HEK293 (cell line): ENCODE results near the gene ENSA.

ENCODE experiments used
- HOXD13 ChIP-seq: sonication (generic); formaldehyde crosslinking; IDR thresholded peaks from 2 replicates; pipeline ENCODE4 v1.8.0; 2022; ENCODE audit warnings: missing genetic modification reagents, borderline replicate concordance
- IKZF3 ChIP-seq: fragments of 450-650 bp; IDR thresholded peaks from 2 replicates; pipeline ENCODE4 v1.5.0; 2018; ENCODE audit warnings: missing biosample characterization, mild to moderate bottlenecking, missing genetic modification characterization, moderate library complexity
- KLF16 ChIP-seq: fragments of 450-650 bp; formaldehyde crosslinking; IDR thresholded peaks from 2 replicates; pipeline ENCODE4 v1.5.1; 2017; ENCODE audit warnings: missing biosample characterization, missing genetic modification characterization
- MEIS1 ChIP-seq: sonication (generic); formaldehyde crosslinking; IDR thresholded peaks from 2 replicates; pipeline ENCODE4 v1.8.1; 2022; ENCODE audit warnings: missing genetic modification reagents, mild to moderate bottlenecking, borderline replicate concordance
- PRDM1 ChIP-seq: fragments of 450-650 bp; formaldehyde crosslinking; IDR thresholded peaks from 2 replicates; pipeline ENCODE4; 2016; ENCODE audit warnings: missing biosample characterization, missing genetic modification characterization
- SALL2 ChIP-seq: fragments of 450-650 bp; formaldehyde crosslinking; IDR thresholded peaks from 2 replicates; pipeline ENCODE4 v1.5.0; 2017; ENCODE audit warnings: missing biosample characterization, mild to moderate bottlenecking, missing genetic modification characterization, borderline replicate concordance
- SCRT2 ChIP-seq: fragments of 450-650 bp; formaldehyde crosslinking; IDR thresholded peaks from 2 replicates; pipeline ENCODE4 v1.5.1; 2016; ENCODE audit warnings: missing biosample characterization, missing genetic modification characterization
- SP3 ChIP-seq: fragments of 450-650 bp; formaldehyde crosslinking; IDR thresholded peaks from 2 replicates; pipeline ENCODE4 v1.5.1; 2016; ENCODE audit warnings: missing biosample characterization, missing genetic modification characterization
- SP7 ChIP-seq: fragments of 450-650 bp; formaldehyde crosslinking; IDR thresholded peaks from 2 replicates; pipeline ENCODE4 v1.5.1; 2016; ENCODE audit warnings: missing biosample characterization, missing genetic modification characterization
- ZBTB17 ChIP-seq: fragments of 450-650 bp; formaldehyde crosslinking; IDR thresholded peaks from 2 replicates; pipeline ENCODE4 v1.5.1; 2016; ENCODE audit warnings: missing biosample characterization, missing genetic modification characterization
- ZNF211 ChIP-seq: fragments of 450-650 bp; formaldehyde crosslinking; IDR thresholded peaks from 2 replicates; pipeline ENCODE4 v1.5.1; 2016; ENCODE audit warnings: low read depth, missing biosample characterization, missing genetic modification characterization
- ZNF24 ChIP-seq: fragments of 450-650 bp; formaldehyde crosslinking; IDR thresholded peaks from 2 replicates; pipeline ENCODE4 v1.5.1; 2016; ENCODE audit warnings: missing biosample characterization, missing genetic modification characterization
- ZNF391 ChIP-seq: fragments of 450-650 bp; formaldehyde crosslinking; IDR thresholded peaks from 2 replicates; pipeline ENCODE4 v1.5.1; 2016; ENCODE audit warnings: low read depth, missing biosample characterization, missing genetic modification characterization, borderline replicate concordance
- ZNF404 ChIP-seq: fragments of 450-650 bp; formaldehyde crosslinking; IDR thresholded peaks from 2 replicates; pipeline ENCODE4 v1.5.1; 2017; ENCODE audit warnings: missing biosample characterization, missing genetic modification characterization
- ZNF416 ChIP-seq: fragments of 450-650 bp; formaldehyde crosslinking; IDR thresholded peaks from 2 replicates; pipeline ENCODE4 v1.5.1; 2016; ENCODE audit warnings: missing biosample characterization, missing genetic modification characterization
- ZNF548 ChIP-seq: fragments of 450-650 bp; formaldehyde crosslinking; IDR thresholded peaks from 2 replicates; pipeline ENCODE4 v1.5.1; 2016; ENCODE audit warnings: missing biosample characterization, missing genetic modification characterization
- ZNF600 ChIP-seq: fragments of 450-650 bp; formaldehyde crosslinking; IDR thresholded peaks from 2 replicates; pipeline ENCODE4 v1.5.1; 2016; ENCODE audit warnings: missing biosample characterization, missing genetic modification characterization
- ZNF624 ChIP-seq: fragments of 450-650 bp; formaldehyde crosslinking; IDR thresholded peaks from 2 replicates; pipeline ENCODE4 v1.5.1; 2017; ENCODE audit warnings: missing biosample characterization, missing genetic modification characterization
- ZNF677 ChIP-seq: fragments of 450-650 bp; IDR thresholded peaks from 2 replicates; pipeline ENCODE4 v1.5.0; 2018; ENCODE audit warnings: missing biosample characterization, mild to moderate bottlenecking, missing genetic modification characterization, moderate library complexity
- ZNF837 ChIP-seq: fragments of 450-650 bp; formaldehyde crosslinking; IDR thresholded peaks from 2 replicates; pipeline ENCODE4 v1.5.1; 2016; ENCODE audit warnings: missing biosample characterization, missing genetic modification characterization
- ZSCAN30 ChIP-seq: fragments of 450-650 bp; IDR thresholded peaks from 2 replicates; pipeline ENCODE4 v1.5.1; 2018; ENCODE audit warnings: missing biosample characterization, mild to moderate bottlenecking, missing genetic modification characterization, moderate library complexity
- TF ChIP-seq, protein P1 (sequence below): fragments of 450-650 bp; formaldehyde crosslinking; conservative IDR thresholded peaks from 2 replicates; pipeline ENCODE4 v1.5.1; 2016; ENCODE audit warnings: low read depth, missing biosample characterization, missing genetic modification characterization
- TF ChIP-seq, protein P2 (sequence below): fragments of 450-650 bp; formaldehyde crosslinking; IDR thresholded peaks from 2 replicates; pipeline ENCODE4 v1.5.1; 2017; ENCODE audit warnings: missing biosample characterization, missing genetic modification characterization
- TF ChIP-seq, protein P3 (sequence below): fragments of 450-650 bp; formaldehyde crosslinking; IDR thresholded peaks from 2 replicates; pipeline ENCODE4 v1.5.1; 2016; ENCODE audit warnings: missing biosample characterization, missing genetic modification characterization
- TF ChIP-seq, protein P4 (sequence below): fragments of 450-650 bp; IDR thresholded peaks from 2 replicates; pipeline ENCODE4 v1.5.1; 2018; ENCODE audit warnings: missing biosample characterization, missing genetic modification characterization
- TF ChIP-seq, protein P5 (sequence below): fragments of 450-650 bp; formaldehyde crosslinking; IDR thresholded peaks from 2 replicates; pipeline ENCODE4 v1.5.1; 2017; ENCODE audit warnings: missing biosample characterization, missing genetic modification characterization

Gene ENSA

DNA sequence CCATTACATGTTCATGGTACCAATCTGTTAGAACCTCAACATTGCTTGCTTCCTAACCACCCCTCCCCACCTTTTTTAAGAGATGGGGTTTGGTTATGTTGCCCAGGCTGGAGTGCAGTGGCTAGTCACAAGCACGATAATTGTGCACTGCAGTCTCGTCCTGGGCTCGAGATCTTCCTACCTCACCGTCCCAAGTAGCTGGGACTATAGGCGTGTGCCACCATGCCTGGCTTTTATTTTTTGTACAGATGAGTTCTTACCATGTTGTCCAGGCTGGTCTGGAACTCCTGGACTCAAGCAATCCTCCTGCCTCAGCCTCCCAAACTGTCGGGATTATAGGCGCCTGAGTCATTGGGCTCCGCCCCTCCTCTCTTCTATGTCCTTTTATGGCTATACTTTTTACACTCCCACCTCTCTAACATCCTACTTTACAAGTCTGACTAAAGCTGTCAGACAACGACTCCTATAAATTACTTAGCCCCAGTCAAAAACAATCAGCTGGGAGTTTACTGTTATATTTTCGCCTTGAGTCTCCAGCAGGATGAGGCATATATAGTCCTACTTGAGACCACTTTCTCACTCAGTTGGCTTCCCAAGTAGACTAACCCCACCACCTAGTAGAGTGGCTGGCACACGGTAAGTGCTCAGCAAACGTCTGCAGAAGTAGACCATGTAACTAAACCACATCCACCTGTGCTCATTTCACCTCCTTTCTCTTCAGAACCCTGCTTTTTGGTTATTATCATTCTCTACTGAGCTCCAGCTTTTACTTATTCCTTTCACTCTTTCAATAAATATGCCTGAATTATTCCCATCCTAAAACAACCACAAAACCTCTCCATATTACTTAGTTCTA, 13.8 kb downstream of the ENSA start (continued):
- TF ChIP-seq, protein P1, sequence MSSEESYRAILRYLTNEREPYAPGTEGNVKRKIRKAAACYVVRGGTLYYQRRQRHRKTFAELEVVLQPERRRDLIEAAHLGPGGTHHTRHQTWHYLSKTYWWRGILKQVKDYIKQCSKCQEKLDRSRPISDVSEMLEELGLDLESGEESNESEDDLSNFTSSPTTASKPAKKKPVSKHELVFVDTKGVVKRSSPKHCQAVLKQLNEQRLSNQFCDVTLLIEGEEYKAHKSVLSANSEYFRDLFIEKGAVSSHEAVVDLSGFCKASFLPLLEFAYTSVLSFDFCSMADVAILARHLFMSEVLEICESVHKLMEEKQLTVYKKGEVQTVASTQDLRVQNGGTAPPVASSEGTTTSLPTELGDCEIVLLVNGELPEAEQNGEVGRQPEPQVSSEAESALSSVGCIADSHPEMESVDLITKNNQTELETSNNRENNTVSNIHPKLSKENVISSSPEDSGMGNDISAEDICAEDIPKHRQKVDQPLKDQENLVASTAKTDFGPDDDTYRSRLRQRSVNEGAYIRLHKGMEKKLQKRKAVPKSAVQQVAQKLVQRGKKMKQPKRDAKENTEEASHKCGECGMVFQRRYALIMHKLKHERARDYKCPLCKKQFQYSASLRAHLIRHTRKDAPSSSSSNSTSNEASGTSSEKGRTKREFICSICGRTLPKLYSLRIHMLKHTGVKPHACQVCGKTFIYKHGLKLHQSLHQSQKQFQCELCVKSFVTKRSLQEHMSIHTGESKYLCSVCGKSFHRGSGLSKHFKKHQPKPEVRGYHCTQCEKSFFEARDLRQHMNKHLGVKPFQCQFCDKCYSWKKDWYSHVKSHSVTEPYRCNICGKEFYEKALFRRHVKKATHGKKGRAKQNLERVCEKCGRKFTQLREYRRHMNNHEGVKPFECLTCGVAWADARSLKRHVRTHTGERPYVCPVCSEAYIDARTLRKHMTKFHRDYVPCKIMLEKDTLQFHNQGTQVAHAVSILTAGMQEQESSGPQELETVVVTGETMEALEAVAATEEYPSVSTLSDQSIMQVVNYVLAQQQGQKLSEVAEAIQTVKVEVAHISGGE (tag by site-specific recombination), result no peak
- TF ChIP-seq ZNF24, result no peak
- TF ChIP-seq SP7 (tag by site-specific recombination), result peak; percentile 30; the same call in 1 of the 2 replicates
- TF ChIP-seq ZNF404 (tag by site-specific recombination), result no peak
- no peak for TF ChIP-seq ZSCAN30 (tag by site-specific recombination)
- TF ChIP-seq KLF16 (tag by site-specific recombination), result no peak
- TF ChIP-seq ZNF624 (tag by site-specific recombination), result no peak
- TF ChIP-seq, protein P2, sequence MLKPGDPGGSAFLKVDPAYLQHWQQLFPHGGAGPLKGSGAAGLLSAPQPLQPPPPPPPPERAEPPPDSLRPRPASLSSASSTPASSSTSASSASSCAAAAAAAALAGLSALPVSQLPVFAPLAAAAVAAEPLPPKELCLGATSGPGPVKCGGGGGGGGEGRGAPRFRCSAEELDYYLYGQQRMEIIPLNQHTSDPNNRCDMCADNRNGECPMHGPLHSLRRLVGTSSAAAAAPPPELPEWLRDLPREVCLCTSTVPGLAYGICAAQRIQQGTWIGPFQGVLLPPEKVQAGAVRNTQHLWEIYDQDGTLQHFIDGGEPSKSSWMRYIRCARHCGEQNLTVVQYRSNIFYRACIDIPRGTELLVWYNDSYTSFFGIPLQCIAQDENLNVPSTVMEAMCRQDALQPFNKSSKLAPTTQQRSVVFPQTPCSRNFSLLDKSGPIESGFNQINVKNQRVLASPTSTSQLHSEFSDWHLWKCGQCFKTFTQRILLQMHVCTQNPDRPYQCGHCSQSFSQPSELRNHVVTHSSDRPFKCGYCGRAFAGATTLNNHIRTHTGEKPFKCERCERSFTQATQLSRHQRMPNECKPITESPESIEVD (tag by site-specific recombination), result no peak
- TF ChIP-seq ZNF677 (tag by site-specific recombination), result no peak
- TF ChIP-seq SP3, result no peak
- no peak for TF ChIP-seq SCRT2
- TF ChIP-seq HOXD13 (CRISPR knock-in tag), result no peak
- TF ChIP-seq ZNF211 (tag by site-specific recombination), result no peak
- TF ChIP-seq, protein P3, sequence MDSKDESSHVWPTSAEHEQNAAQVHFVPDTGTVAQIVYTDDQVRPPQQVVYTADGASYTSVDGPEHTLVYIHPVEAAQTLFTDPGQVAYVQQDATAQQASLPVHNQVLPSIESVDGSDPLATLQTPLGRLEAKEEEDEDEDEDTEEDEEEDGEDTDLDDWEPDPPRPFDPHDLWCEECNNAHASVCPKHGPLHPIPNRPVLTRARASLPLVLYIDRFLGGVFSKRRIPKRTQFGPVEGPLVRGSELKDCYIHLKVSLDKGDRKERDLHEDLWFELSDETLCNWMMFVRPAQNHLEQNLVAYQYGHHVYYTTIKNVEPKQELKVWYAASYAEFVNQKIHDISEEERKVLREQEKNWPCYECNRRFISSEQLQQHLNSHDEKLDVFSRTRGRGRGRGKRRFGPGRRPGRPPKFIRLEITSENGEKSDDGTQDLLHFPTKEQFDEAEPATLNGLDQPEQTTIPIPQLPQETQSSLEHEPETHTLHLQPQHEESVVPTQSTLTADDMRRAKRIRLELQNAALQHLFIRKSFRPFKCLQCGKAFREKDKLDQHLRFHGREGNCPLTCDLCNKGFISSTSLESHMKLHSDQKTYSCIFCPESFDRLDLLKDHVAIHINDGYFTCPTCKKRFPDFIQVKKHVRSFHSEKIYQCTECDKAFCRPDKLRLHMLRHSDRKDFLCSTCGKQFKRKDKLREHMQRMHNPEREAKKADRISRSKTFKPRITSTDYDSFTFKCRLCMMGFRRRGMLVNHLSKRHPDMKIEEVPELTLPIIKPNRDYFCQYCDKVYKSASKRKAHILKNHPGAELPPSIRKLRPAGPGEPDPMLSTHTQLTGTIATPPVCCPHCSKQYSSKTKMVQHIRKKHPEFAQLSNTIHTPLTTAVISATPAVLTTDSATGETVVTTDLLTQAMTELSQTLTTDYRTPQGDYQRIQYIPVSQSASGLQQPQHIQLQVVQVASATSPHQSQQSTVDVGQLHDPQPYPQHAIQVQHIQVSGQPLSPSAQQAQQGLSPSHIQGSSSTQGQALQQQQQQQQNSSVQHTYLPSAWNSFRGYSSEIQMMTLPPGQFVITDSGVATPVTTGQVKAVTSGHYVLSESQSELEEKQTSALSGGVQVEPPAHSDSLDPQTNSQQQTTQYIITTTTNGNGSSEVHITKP, result no peak
- TF ChIP-seq IKZF3 (tag by site-specific recombination), result no peak
- TF ChIP-seq, protein P4, sequence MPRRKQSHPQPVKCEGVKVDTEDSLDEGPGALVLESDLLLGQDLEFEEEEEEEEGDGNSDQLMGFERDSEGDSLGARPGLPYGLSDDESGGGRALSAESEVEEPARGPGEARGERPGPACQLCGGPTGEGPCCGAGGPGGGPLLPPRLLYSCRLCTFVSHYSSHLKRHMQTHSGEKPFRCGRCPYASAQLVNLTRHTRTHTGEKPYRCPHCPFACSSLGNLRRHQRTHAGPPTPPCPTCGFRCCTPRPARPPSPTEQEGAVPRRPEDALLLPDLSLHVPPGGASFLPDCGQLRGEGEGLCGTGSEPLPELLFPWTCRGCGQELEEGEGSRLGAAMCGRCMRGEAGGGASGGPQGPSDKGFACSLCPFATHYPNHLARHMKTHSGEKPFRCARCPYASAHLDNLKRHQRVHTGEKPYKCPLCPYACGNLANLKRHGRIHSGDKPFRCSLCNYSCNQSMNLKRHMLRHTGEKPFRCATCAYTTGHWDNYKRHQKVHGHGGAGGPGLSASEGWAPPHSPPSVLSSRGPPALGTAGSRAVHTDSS (tag by site-specific recombination), result no peak
- peak; percentile 15; the same call in 1 of the 2 replicates for TF ChIP-seq ZNF600 (tag by site-specific recombination)
- TF ChIP-seq SALL2 (tag by site-specific recombination), result no peak
- peak; percentile 90 for TF ChIP-seq PRDM1
- TF ChIP-seq ZNF837 (tag by site-specific recombination), result no peak
- TF ChIP-seq ZNF548, result no peak
- no peak for TF ChIP-seq MEIS1 (CRISPR knock-in tag)
- no peak for TF ChIP-seq ZNF391 (tag by site-specific recombination)
- no peak for TF ChIP-seq ZNF416
- no peak for TF ChIP-seq ZBTB17 (tag by site-specific recombination)
- TF ChIP-seq, protein P5, sequence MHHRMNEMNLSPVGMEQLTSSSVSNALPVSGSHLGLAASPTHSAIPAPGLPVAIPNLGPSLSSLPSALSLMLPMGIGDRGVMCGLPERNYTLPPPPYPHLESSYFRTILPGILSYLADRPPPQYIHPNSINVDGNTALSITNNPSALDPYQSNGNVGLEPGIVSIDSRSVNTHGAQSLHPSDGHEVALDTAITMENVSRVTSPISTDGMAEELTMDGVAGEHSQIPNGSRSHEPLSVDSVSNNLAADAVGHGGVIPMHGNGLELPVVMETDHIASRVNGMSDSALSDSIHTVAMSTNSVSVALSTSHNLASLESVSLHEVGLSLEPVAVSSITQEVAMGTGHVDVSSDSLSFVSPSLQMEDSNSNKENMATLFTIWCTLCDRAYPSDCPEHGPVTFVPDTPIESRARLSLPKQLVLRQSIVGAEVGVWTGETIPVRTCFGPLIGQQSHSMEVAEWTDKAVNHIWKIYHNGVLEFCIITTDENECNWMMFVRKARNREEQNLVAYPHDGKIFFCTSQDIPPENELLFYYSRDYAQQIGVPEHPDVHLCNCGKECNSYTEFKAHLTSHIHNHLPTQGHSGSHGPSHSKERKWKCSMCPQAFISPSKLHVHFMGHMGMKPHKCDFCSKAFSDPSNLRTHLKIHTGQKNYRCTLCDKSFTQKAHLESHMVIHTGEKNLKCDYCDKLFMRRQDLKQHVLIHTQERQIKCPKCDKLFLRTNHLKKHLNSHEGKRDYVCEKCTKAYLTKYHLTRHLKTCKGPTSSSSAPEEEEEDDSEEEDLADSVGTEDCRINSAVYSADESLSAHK, result no peak
